ENCODE measurements around the gene RAB34. TPM values are rescaled to one million over a fixed set of nuclear protein-coding genes. Genes with fewer than 3 reads are reported as not detected.

The RAB34 gene
- total RNA-seq, 1 donor from 2014 or later = 150 TPM

GRCh38 chr17:28725660-28726225 is 8.1 kb upstream of the RAB34 start:
- TF ChIP-seq CTCF (IDR thresholded peaks at IDR 0.05; ENCODE audit: insufficient read depth, low read depth, low read length) (no peak), EZH2 (IDR thresholded peaks at IDR 0.05; ENCODE audit: insufficient read depth, low read length) (no peak)
- Histone ChIP-seq H3K4me2 (ENCODE audit: low read length) (peak overlapping the region; percentile 98), H3K27me3 (ENCODE audit: insufficient read depth, low read length) (no peaks in the 10 kb centered on the region), H3K4me3 (ENCODE audit: insufficient read depth, low read depth, low read length) (peak overlapping the region; percentile 59), H4K20me1 (ENCODE audit: insufficient read depth, low read length) (peaks cover 48% of the 10 kb centered on the region), H3K36me3 (ENCODE audit: insufficient read depth, low read length) (peaks cover 35% of the 10 kb centered on the region), H3K79me2 (ENCODE audit: insufficient read depth, low read length) (peaks cover 32% of the 10 kb centered on the region), H3K9me3 (ENCODE audit: insufficient read depth, low read depth, low read length) (no peaks in the 10 kb centered on the region), H2AFZ (ENCODE audit: low read depth, low read length) (no peak overlapping the region), H3K27ac (ENCODE audit: low read depth, low read length) (peak overlapping the region; percentile 51), H3K9ac (ENCODE audit: low read length) (peak overlapping the region; percentile 80), H3K4me1 (ENCODE audit: insufficient read depth, low read length) (peaks cover 48% of the 10 kb centered on the region)
- no peaks in the 10 kb centered on the region for H3K9me3 Mint-ChIP-seq (ENCODE audit: unreplicated experiment)
- peaks cover 37% of the 10 kb centered on the region for H3K4me1 Mint-ChIP-seq (ENCODE audit: low read depth, unreplicated experiment)
- H3K4me3 Mint-ChIP-seq (ENCODE audit: unreplicated experiment) = peak overlapping the region; percentile 99
- no peaks in the 10 kb centered on the region for H3K27me3 Mint-ChIP-seq (ENCODE audit: low read depth, unreplicated experiment)
- DNase-seq (ENCODE audit: low read depth) (peak; percentile 57), FAIRE-seq (no peak)
- H3K36me3 Mint-ChIP-seq (ENCODE audit: low read depth, unreplicated experiment) = peaks cover 6% of the 10 kb centered on the region
- H3K27ac Mint-ChIP-seq (ENCODE audit: unreplicated experiment) = peak overlapping the region; percentile 90

GRCh38 chr17:28725166-28725659 is 7.5 kb upstream of the RAB34 start:
- Mint-ChIP-seq H3K27me3 (ENCODE audit: low read depth, unreplicated experiment) (no peaks in the 10 kb centered on the region), H3K36me3 (ENCODE audit: low read depth, unreplicated experiment) (peaks cover 10% of the 10 kb centered on the region)
- no peak for FAIRE-seq

More at GRCh38 chr17:28725166-28725659, 7.5 kb upstream of the RAB34 start:
- peaks cover 53% of the 10 kb centered on the region for H4K20me1 ChIP-seq (ENCODE audit: insufficient read depth, low read length)
- H3K4me3 ChIP-seq (ENCODE audit: insufficient read depth, low read depth, low read length) = peak overlapping the region; percentile 59
- no peak overlapping the region for H2AFZ ChIP-seq (ENCODE audit: low read depth, low read length)
- H3K36me3 ChIP-seq (ENCODE audit: insufficient read depth, low read length) = peaks cover 36% of the 10 kb centered on the region
- peak overlapping the region; percentile 99 for H3K4me3 Mint-ChIP-seq (ENCODE audit: unreplicated experiment)
- no peaks in the 10 kb centered on the region for H3K9me3 Mint-ChIP-seq (ENCODE audit: unreplicated experiment)
- peaks cover 37% of the 10 kb centered on the region for H3K79me2 ChIP-seq (ENCODE audit: insufficient read depth, low read length)
- H3K9ac ChIP-seq (ENCODE audit: low read length) = peak overlapping the region; percentile 80
- H3K27ac ChIP-seq (ENCODE audit: low read depth, low read length) = peak overlapping the region; percentile 51
- peaks cover 37% of the 10 kb centered on the region for H3K4me1 Mint-ChIP-seq (ENCODE audit: low read depth, unreplicated experiment)
- peak overlapping the region; percentile 98 for H3K4me2 ChIP-seq (ENCODE audit: low read length)
- DNase-seq (ENCODE audit: low read depth) = peak; percentile 63
- H3K4me1 ChIP-seq (ENCODE audit: insufficient read depth, low read length) = peaks cover 48% of the 10 kb centered on the region
- H3K9me3 ChIP-seq (ENCODE audit: insufficient read depth, low read depth, low read length) = no peaks in the 10 kb centered on the region
- H3K27me3 ChIP-seq (ENCODE audit: insufficient read depth, low read length) = no peaks in the 10 kb centered on the region
- peak overlapping the region; percentile 90 for H3K27ac Mint-ChIP-seq (ENCODE audit: unreplicated experiment)
- TF ChIP-seq CTCF (IDR thresholded peaks at IDR 0.05; ENCODE audit: insufficient read depth, low read depth, low read length) = no peak
- TF ChIP-seq EZH2 (IDR thresholded peaks at IDR 0.05; ENCODE audit: insufficient read depth, low read length) = no peak
